Neural progenitor cell (in vitro differentiated cells): ENCODE data around the gene SWI5. TPM values are rescaled to one million over a fixed set of nuclear protein-coding genes. Genes with fewer than 3 reads are reported as not detected.

Experiments used
- DNase-seq: peaks from one replicate; pipeline ENCODE4 v3.0.0-alpha.2; 2016; ENCODE audit warnings: low spot score
- H2AFZ ChIP-seq: fragments of 200-600 bp; sonication (generic); replicated peaks from 2 replicates; pipeline ENCODE4 v1.6.1; 2016; ENCODE audit warnings: antibody characterized with exemption
- H3F3A ChIP-seq: fragments of 200-600 bp; sonication (generic); 2 replicates; pipeline ENCODE4 v1.6.1; 2016; ENCODE audit warnings: antibody characterized with exemption, low read depth
- H3K27ac ChIP-seq: fragments of 200-600 bp; sonication (generic); 2 replicates; pipeline ENCODE4 v1.5.1; 2016; ENCODE audit warnings: mild to moderate bottlenecking
- H3K27me3 ChIP-seq: fragments of 200-600 bp; sonication (generic); 2 replicates; pipeline ENCODE4 v1.6.1; 2016; ENCODE audit warnings: mild to moderate bottlenecking, moderate library complexity
- H3K36me3 ChIP-seq: fragments of 200-600 bp; sonication (generic); 2 replicates; pipeline ENCODE4 v1.5.1; 2016
- H3K4me1 ChIP-seq: fragments of 200-600 bp; sonication (generic); 2 replicates; pipeline ENCODE4 v1.6.1; 2016; ENCODE audit warnings: mixed run types
- H3K4me2 ChIP-seq: fragments of 200-600 bp; sonication (generic); 2 replicates; pipeline ENCODE4 v1.6.1; 2016
- H3K4me3 ChIP-seq: fragments of 200-600 bp; sonication (generic); 2 replicates; pipeline ENCODE4 v1.5.1; 2016
- H3K79me2 ChIP-seq: fragments of 200-600 bp; sonication (generic); 2 replicates; pipeline ENCODE4 v1.6.1; 2016; ENCODE audit warnings: low read depth
- H3K9ac ChIP-seq: fragments of 200-600 bp; sonication (generic); 2 replicates; pipeline ENCODE4 v1.6.1; 2016
- H3K9me3 ChIP-seq: fragments of 200-600 bp; sonication (generic); 2 replicates; pipeline ENCODE4 v1.5.1; 2016; ENCODE audit warnings: low read depth
- H4K20me1 ChIP-seq: fragments of 200-600 bp; sonication (generic); 2 replicates; pipeline ENCODE4 v1.6.1; 2016; ENCODE audit warnings: low read depth
- H3K27ac Mint-ChIP-seq: 3 replicates; pipeline ENCODE4 v1.8.0; 2021; ENCODE audit warnings: mixed read lengths
- H3K27me3 Mint-ChIP-seq: 2 replicates; pipeline ENCODE4 v1.8.0; 2022; ENCODE audit warnings: low read depth, mild to moderate bottlenecking, inconsistent platforms, moderate library complexity, mixed read lengths; ENCODE audit not compliant: insufficient read depth
- H3K36me3 Mint-ChIP-seq: 3 replicates; pipeline ENCODE4 v1.8.0; 2021; ENCODE audit warnings: mixed read lengths
- H3K4me1 Mint-ChIP-seq: 3 replicates; pipeline ENCODE4 v1.8.0; 2021; ENCODE audit warnings: mixed read lengths
- H3K4me3 Mint-ChIP-seq: 3 replicates; pipeline ENCODE4 v1.8.0; 2021; ENCODE audit warnings: mild to moderate bottlenecking, moderate library complexity, mixed read lengths
- H3K9me3 Mint-ChIP-seq: 3 replicates; pipeline ENCODE4 v1.8.0; 2020; ENCODE audit warnings: mixed read lengths
- EZH2 ChIP-seq: fragments of 200-600 bp; sonication (generic); IDR thresholded peaks from 2 replicates; pipeline ENCODE4 v1.6.1; 2017; ENCODE audit warnings: antibody characterized with exemption, mild to moderate bottlenecking, moderate library complexity
- EZH2phosphoT487 ChIP-seq: fragments of 200-600 bp; sonication (generic); IDR thresholded peaks from 2 replicates; pipeline ENCODE4 v1.6.1; 2017; ENCODE audit warnings: antibody characterized with exemption
- total RNA-seq: library from RNA; depleted of rRNA; stranded (reverse); fragments of >200 nt; gene quantifications from 2 replicates; pipeline ENCODE4 v1.2.3, GENCODE V29; 2015; ENCODE audit warnings: low replicate concordance
- TF ChIP-seq, protein P1 (sequence below): fragments of 200-600 bp; sonication (generic); IDR thresholded peaks from 2 replicates; pipeline ENCODE4 v1.5.1; 2017; ENCODE audit warnings: antibody characterized with exemption, mild to moderate bottlenecking

Gene SWI5
- total RNA-seq, 1 donor from 2014 or later = 15.0 TPM

DNA sequence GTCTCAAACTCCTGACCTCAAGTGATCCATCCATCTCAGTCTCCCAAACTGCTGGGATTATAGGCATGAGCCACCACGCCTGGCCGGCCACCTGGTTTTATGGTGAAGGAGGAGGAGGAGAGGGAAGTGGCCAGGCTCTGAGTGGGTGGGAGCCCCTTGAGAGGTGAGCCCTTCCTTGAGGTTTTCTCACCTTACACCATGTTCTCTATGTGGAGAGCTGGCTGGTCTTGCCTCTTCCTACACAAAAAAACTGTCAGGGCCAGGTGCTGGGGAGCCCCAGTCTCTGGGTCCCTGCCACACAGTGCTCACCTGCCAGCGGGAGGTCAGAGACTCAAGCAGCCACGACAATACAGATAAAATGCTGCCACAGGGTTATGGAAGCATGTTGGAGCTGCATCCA is 18.1 kb downstream of the SWI5 start:
- TF ChIP-seq, protein P1, sequence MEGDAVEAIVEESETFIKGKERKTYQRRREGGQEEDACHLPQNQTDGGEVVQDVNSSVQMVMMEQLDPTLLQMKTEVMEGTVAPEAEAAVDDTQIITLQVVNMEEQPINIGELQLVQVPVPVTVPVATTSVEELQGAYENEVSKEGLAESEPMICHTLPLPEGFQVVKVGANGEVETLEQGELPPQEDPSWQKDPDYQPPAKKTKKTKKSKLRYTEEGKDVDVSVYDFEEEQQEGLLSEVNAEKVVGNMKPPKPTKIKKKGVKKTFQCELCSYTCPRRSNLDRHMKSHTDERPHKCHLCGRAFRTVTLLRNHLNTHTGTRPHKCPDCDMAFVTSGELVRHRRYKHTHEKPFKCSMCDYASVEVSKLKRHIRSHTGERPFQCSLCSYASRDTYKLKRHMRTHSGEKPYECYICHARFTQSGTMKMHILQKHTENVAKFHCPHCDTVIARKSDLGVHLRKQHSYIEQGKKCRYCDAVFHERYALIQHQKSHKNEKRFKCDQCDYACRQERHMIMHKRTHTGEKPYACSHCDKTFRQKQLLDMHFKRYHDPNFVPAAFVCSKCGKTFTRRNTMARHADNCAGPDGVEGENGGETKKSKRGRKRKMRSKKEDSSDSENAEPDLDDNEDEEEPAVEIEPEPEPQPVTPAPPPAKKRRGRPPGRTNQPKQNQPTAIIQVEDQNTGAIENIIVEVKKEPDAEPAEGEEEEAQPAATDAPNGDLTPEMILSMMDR = no peak
- no peak for TF ChIP-seq EZH2phosphoT487
- no peak for TF ChIP-seq EZH2
- Mint-ChIP-seq H3K27me3 (no peaks in the 10 kb centered on the region), H3K4me3 (no peak overlapping the region), H3K36me3 (no peaks in the 10 kb centered on the region), H3K4me1 (peaks cover 7% of the 10 kb centered on the region), H3K27ac (no peak overlapping the region), H3K9me3 (no peaks in the 10 kb centered on the region)
- Histone ChIP-seq H3K36me3 (no peaks in the 10 kb centered on the region), H2AFZ (no peak overlapping the region), H3K79me2 (no peaks in the 10 kb centered on the region), H3K27ac (no peak overlapping the region), H3K27me3 (no peaks in the 10 kb centered on the region), H3F3A (no peaks in the 10 kb centered on the region), H3K4me2 (no peak overlapping the region), H3K9me3 (no peaks in the 10 kb centered on the region), H3K9ac (no peak overlapping the region), H3K4me1 (no peaks in the 10 kb centered on the region), H4K20me1 (no peaks in the 10 kb centered on the region), H3K4me3 (no peak overlapping the region)
- no peak for DNase-seq

DNA sequence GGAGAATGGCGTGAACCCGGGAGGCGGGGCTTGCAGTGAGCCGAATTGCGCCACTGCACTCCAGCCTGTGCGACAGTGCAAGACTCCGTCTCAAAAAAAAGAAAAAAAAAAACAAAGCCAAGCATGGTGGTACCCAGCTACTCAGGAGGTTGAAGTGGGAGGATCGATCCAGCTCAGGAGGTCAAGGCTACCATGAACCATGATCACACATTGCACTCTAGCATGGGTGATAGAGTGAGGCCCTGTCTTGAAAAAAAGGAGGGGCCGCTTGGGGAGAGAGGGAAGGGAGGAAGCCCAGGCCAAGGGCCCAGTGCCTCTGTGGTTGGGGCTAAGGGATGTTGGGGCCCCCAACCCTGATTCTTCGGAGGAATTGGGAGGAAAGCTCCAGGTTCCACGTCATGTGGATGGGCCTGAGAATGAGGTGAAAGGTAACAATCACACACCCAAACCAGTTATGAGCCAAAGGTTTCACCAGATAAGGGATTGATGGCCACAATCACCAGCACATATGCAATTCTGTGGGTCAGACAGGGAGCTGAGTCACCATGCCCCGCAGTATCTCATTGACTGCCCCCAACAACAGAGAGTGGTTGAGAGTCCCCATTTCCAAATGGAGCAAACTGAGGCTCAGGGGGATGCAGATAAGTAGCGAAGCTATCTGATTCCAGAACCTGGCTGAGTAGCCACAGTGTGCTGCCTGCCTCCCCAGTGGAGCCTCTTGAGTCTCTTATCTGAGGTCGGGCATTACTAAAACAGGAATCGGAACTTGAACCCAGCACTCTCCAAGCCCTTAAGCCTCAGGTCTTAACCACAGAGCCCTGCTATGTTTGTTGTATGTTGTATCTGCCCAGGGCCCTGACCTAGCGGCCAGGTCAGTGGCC is 20.5 kb downstream of the SWI5 start:
- Histone ChIP-seq H3K9me3 (no peaks in the 10 kb centered on the region), H3K27me3 (no peaks in the 10 kb centered on the region), H3K36me3 (no peaks in the 10 kb centered on the region), H3K4me3 (no peak overlapping the region), H3K4me1 (no peaks in the 10 kb centered on the region), H4K20me1 (no peaks in the 10 kb centered on the region), H3K9ac (no peak overlapping the region), H2AFZ (no peak overlapping the region), H3K79me2 (no peaks in the 10 kb centered on the region), H3K27ac (no peak overlapping the region), H3F3A (no peaks in the 10 kb centered on the region), H3K4me2 (no peak overlapping the region)
- Mint-ChIP-seq H3K36me3 (no peaks in the 10 kb centered on the region), H3K4me1 (peaks cover 7% of the 10 kb centered on the region), H3K4me3 (no peak overlapping the region), H3K9me3 (no peaks in the 10 kb centered on the region), H3K27me3 (peaks cover 3% of the 10 kb centered on the region), H3K27ac (no peak overlapping the region)
- no peak for DNase-seq
- TF ChIP-seq EZH2 = no peak
- TF ChIP-seq EZH2phosphoT487 = no peak
- TF ChIP-seq, protein P1 = no peak

- no peak overlapping the region for H3K27ac ChIP-seq
- H3K9me3 ChIP-seq = no peaks in the 10 kb centered on the region
- no peaks in the 10 kb centered on the region for H3K36me3 ChIP-seq
- no peak overlapping the region for H3K9ac ChIP-seq
- H3K4me2 ChIP-seq = no peak overlapping the region
- no peaks in the 10 kb centered on the region for H4K20me1 ChIP-seq
- Mint-ChIP-seq H3K27ac (peak overlapping the region; percentile 33), H3K4me1 (peaks cover 7% of the 10 kb centered on the region), H3K9me3 (no peaks in the 10 kb centered on the region), H3K27me3 (peaks cover 3% of the 10 kb centered on the region), H3K4me3 (no peak overlapping the region), H3K36me3 (no peaks in the 10 kb centered on the region)
- no peaks in the 10 kb centered on the region for H3K4me1 ChIP-seq
- no peaks in the 10 kb centered on the region for H3K27me3 ChIP-seq
- H2AFZ ChIP-seq = no peak overlapping the region
- no peaks in the 10 kb centered on the region for H3F3A ChIP-seq
- TF ChIP-seq, protein P1 = no peak
- TF ChIP-seq EZH2 (no peak), EZH2phosphoT487 (no peak)
- DNase-seq = no peak
- no peaks in the 10 kb centered on the region for H3K79me2 ChIP-seq
- no peak overlapping the region for H3K4me3 ChIP-seq
These were observed 21.2 kb downstream of the SWI5 start for GRCh38 chr9:128297221-128297773.
